K562 (cell line): Measurements from ENCODE around the gene RPLP2. TPM values are rescaled to one million over a fixed set of nuclear protein-coding genes. Genes with fewer than 3 reads are reported as not detected.

Source experiments
- ETV5 ChIP-seq: sonication (generic); formaldehyde crosslinking; IDR thresholded peaks from 2 replicates; pipeline ENCODE4 v1.4.0; 2020; ENCODE audit warnings: low read depth, mild to moderate bottlenecking, missing genetic modification reagents
- GATAD2A ChIP-seq: fragments of 450-650 bp; IDR thresholded peaks from 2 replicates; pipeline ENCODE4 v1.6.1; 2017
- KDM5B ChIP-seq: fragments of 200-600 bp; sonication (generic); IDR thresholded peaks from 2 replicates; pipeline ENCODE4 v1.6.1; 2012; ENCODE audit warnings: low read depth, mild to moderate bottlenecking, moderate library complexity, low read length, control low read depth, inconsistent platforms; ENCODE audit not compliant: insufficient replicate concordance
- MEF2D ChIP-seq: conservative IDR thresholded peaks from 2 replicates; pipeline ENCODE4 v1.6.1; 2016; ENCODE audit warnings: low read depth, missing genetic modification characterization, missing compliant biosample characterization
- NCOA6 ChIP-seq: fragments of 450-650 bp; IDR thresholded peaks from 2 replicates; pipeline ENCODE4 v1.6.1; 2017; ENCODE audit warnings: mild to moderate bottlenecking
- POLR2AphosphoS5 ChIP-seq: IDR thresholded peaks from 2 replicates; pipeline ENCODE4 v1.6.1; 2011; ENCODE audit warnings: mild to moderate bottlenecking, low read depth, low read length, moderate library complexity; ENCODE audit not compliant: control insufficient read depth, insufficient read depth
- TAF15 ChIP-seq: fragments of 200-400 bp; formaldehyde crosslinking; IDR thresholded peaks from 2 replicates; pipeline ENCODE4 v1.6.1; 2017; ENCODE audit warnings: mild to moderate bottlenecking, low read depth, low read length, moderate library complexity
- ZC3H4 ChIP-seq: sonication (generic); formaldehyde crosslinking; IDR thresholded peaks from 2 replicates; pipeline ENCODE4 v1.9.0; 2021; ENCODE audit warnings: missing genetic modification reagents, borderline replicate concordance
- ZNF12 ChIP-seq: sonication (generic); formaldehyde crosslinking; IDR thresholded peaks from 2 replicates; pipeline ENCODE4 v1.4.0; 2020; ENCODE audit warnings: mild to moderate bottlenecking, missing genetic modification reagents
- ZNF184 ChIP-seq: sonication (generic); formaldehyde crosslinking; IDR thresholded peaks from 2 replicates; pipeline ENCODE4 v1.5.0; 2020; ENCODE audit warnings: missing genetic modification reagents
- ZNF324 ChIP-seq: fragments of 250-450 bp; sonication (Bioruptor Pico); IDR thresholded peaks from 2 replicates; pipeline ENCODE4 v1.4.0; 2020; ENCODE audit warnings: mild to moderate bottlenecking
- ZZZ3 ChIP-seq: fragments of 450-650 bp; IDR thresholded peaks from 2 replicates; pipeline ENCODE4 v1.6.1; 2016; ENCODE audit warnings: antibody characterized with exemption, mild to moderate bottlenecking, moderate library complexity
- polyA plus RNA-seq, 8 experiments: library from polyadenylated mRNA; depleted of rRNA in 4 of 8; stranded (reverse) in 5 of 8; unstranded in 3 of 8; fragments of >200 nt; fragmentation: Nextera tagmentation in 2 of 8; fragmentation: Illumina TruSeq in 1 of 8; extraction: Ambion mirVana in 2 of 8; extraction: Trizol in 1 of 8; gene quantifications; 2 replicates each; pipeline versions ENCODE4 v1.2.1 to v1.2.3, GENCODE V29; 2011 to 2014; ENCODE audit warnings: inconsistent platforms in 1 of 8, missing spikeins in 1 of 8
- total RNA-seq, 7 experiments: library from RNA; depleted of rRNA in 6 of 7; stranded (reverse); fragments of >200 nt in 6 of 7; fragmentation: Illumina TruSeq in 2 of 7; extraction: Trizol in 2 of 7; gene quantifications; 2 replicates each; pipeline versions ENCODE4 v1.2.1 to v1.2.3, GENCODE V29; 2011 to 2021; ENCODE audit warnings: low replicate concordance in 1 of 7
- TF ChIP-seq, protein P1 (sequence below): fragments of 450-650 bp; IDR thresholded peaks from 2 replicates; pipeline ENCODE4 v1.6.1; 2017; ENCODE audit warnings: mild to moderate bottlenecking, moderate library complexity
- TF ChIP-seq, protein P2 (sequence below): sonication (generic); formaldehyde crosslinking; IDR thresholded peaks from 2 replicates; pipeline ENCODE4 v1.8.0; 2023; ENCODE audit warnings: mild to moderate bottlenecking, missing genetic modification reagents
- TF ChIP-seq, protein P3 (sequence below): conservative IDR thresholded peaks from 2 replicates; pipeline ENCODE4 v1.6.1; 2011; ENCODE audit warnings: low read depth, mild to moderate bottlenecking, low read length; ENCODE audit not compliant: control insufficient read depth
- TF ChIP-seq, protein P4 (sequence below): fragments of 450-650 bp; formaldehyde crosslinking; conservative IDR thresholded peaks from 2 replicates; pipeline ENCODE4 v1.4.0; 2022; ENCODE audit warnings: mild to moderate bottlenecking, missing genetic modification characterization
- TF ChIP-seq, protein P5 (sequence below), 3 experiments: fragments of 200-800 bp in 1 of 3; sonication (Bioruptor generic) in 1 of 3; sonication (generic) in 1 of 3; formaldehyde crosslinking in 1 of 3; IDR thresholded peaks; 2 replicates each; pipeline versions ENCODE4 v1.6.1 to v1.8.0; 2016 to 2022; ENCODE audit warnings: mild to moderate bottlenecking in 2 of 3, missing compliant biosample characterization in 2 of 3, missing genetic modification characterization in 2 of 3, missing genetic modification reagents in 1 of 3

RPLP2 gene
- total and polyA plus RNA-seq, 9 of the 15 experiments (the other 6 are each of a cell fraction or from before 2014, with no cell fraction given), result 528 to 3,807 (median 1,633) TPM

DNA sequence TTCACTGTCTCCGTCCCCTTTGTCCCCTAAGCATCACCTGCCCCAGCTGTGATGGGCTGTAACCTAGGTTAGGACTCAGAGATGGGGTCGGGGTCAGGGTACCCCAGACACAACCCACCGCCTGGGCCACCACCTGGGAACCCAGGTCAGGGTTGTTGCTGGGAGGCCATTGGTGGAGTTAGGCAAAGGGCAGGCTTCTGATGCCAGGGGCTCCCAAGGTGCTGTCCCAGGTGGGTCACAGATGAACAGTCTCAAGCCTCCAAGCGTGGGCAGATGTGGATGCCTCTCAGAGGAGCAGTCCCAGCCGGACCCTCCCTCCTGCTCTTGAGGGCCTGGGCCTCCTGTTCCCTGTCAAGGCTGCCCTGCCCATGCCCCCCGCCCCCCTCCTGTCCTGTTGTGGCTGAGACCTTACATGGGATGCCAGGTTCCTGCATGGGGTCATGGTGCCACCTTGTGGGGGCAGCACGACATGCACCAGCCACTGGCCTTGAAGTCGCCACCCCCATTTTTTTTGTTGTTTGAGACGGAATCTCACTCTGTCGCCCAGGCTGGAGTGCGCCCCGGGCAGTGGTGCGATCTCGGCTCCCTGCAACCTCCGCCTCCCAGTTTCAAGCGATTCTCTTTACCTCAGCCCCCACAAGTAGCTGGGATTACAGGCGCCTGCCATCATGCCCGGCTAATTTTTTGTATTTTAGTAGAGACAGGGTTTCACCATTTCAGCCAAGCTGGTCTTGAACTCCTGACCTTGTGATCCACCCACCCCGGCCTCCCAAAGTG, 44.6 kb upstream of the RPLP2 start (continued):
- TF ChIP-seq, protein P1, sequence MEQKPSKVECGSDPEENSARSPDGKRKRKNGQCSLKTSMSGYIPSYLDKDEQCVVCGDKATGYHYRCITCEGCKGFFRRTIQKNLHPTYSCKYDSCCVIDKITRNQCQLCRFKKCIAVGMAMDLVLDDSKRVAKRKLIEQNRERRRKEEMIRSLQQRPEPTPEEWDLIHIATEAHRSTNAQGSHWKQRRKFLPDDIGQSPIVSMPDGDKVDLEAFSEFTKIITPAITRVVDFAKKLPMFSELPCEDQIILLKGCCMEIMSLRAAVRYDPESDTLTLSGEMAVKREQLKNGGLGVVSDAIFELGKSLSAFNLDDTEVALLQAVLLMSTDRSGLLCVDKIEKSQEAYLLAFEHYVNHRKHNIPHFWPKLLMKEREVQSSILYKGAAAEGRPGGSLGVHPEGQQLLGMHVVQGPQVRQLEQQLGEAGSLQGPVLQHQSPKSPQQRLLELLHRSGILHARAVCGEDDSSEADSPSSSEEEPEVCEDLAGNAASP, result no peak
- TF ChIP-seq TAF15 (0 out of 2 replicates have a peak, but pooled peaks have one; percentile 54), POLR2AphosphoS5 (peak; percentile 81; the same call in 1 of the 2 replicates), ZC3H4 (CRISPR knock-in tag) (no peak), ETV5 (CRISPR knock-in tag) (no peak), ZZZ3 (no peak), KDM5B (no peak), ZNF184 (CRISPR knock-in tag) (no peak), GATAD2A (no peak), NCOA6 (no peak), ZNF12 (CRISPR knock-in tag) (no peak), MEF2D (tag) (no peak), ZNF324 (CRISPR knock-in tag) (peak; percentile 27; the same call in 1 of the 2 replicates)
- TF ChIP-seq, protein P2, sequence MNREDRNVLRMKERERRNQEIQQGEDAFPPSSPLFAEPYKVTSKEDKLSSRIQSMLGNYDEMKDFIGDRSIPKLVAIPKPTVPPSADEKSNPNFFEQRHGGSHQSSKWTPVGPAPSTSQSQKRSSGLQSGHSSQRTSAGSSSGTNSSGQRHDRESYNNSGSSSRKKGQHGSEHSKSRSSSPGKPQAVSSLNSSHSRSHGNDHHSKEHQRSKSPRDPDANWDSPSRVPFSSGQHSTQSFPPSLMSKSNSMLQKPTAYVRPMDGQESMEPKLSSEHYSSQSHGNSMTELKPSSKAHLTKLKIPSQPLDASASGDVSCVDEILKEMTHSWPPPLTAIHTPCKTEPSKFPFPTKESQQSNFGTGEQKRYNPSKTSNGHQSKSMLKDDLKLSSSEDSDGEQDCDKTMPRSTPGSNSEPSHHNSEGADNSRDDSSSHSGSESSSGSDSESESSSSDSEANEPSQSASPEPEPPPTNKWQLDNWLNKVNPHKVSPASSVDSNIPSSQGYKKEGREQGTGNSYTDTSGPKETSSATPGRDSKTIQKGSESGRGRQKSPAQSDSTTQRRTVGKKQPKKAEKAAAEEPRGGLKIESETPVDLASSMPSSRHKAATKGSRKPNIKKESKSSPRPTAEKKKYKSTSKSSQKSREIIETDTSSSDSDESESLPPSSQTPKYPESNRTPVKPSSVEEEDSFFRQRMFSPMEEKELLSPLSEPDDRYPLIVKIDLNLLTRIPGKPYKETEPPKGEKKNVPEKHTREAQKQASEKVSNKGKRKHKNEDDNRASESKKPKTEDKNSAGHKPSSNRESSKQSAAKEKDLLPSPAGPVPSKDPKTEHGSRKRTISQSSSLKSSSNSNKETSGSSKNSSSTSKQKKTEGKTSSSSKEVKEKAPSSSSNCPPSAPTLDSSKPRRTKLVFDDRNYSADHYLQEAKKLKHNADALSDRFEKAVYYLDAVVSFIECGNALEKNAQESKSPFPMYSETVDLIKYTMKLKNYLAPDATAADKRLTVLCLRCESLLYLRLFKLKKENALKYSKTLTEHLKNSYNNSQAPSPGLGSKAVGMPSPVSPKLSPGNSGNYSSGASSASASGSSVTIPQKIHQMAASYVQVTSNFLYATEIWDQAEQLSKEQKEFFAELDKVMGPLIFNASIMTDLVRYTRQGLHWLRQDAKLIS (CRISPR knock-in tag), result no peak; the same call in 1 of the 2 replicates
- TF ChIP-seq, protein P3, sequence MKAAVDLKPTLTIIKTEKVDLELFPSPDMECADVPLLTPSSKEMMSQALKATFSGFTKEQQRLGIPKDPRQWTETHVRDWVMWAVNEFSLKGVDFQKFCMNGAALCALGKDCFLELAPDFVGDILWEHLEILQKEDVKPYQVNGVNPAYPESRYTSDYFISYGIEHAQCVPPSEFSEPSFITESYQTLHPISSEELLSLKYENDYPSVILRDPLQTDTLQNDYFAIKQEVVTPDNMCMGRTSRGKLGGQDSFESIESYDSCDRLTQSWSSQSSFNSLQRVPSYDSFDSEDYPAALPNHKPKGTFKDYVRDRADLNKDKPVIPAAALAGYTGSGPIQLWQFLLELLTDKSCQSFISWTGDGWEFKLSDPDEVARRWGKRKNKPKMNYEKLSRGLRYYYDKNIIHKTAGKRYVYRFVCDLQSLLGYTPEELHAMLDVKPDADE, result no peak
- TF ChIP-seq, protein P4, sequence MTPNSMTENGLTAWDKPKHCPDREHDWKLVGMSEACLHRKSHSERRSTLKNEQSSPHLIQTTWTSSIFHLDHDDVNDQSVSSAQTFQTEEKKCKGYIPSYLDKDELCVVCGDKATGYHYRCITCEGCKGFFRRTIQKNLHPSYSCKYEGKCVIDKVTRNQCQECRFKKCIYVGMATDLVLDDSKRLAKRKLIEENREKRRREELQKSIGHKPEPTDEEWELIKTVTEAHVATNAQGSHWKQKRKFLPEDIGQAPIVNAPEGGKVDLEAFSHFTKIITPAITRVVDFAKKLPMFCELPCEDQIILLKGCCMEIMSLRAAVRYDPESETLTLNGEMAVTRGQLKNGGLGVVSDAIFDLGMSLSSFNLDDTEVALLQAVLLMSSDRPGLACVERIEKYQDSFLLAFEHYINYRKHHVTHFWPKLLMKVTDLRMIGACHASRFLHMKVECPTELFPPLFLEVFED (CRISPR knock-in tag), result peak; percentile 46
- TF ChIP-seq, protein P5, sequence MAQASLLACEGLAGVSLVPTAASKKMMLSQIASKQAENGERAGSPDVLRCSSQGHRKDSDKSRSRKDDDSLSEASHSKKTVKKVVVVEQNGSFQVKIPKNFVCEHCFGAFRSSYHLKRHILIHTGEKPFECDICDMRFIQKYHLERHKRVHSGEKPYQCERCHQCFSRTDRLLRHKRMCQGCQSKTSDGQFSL (CRISPR knock-in tag; IDR thresholded peaks at IDR 0.05), result peak; percentile 52; the same call in 1 of the 2 replicates
- TF ChIP-seq, protein P5 (tag; IDR thresholded peaks at IDR 0.05), result no peak
